NK-92 treated with Interleukin-12 subunit alpha and Interleukin-12 subunit beta, amount 100 ng/mL, for 24 hours (cell line): ENCODE results near the gene WASF2.

Experiments used
- DNase-seq: peaks from one replicate; lab custom pipeline; 2025; lab: John Stamatoyannopoulos, UW

WASF2 gene

DNA sequence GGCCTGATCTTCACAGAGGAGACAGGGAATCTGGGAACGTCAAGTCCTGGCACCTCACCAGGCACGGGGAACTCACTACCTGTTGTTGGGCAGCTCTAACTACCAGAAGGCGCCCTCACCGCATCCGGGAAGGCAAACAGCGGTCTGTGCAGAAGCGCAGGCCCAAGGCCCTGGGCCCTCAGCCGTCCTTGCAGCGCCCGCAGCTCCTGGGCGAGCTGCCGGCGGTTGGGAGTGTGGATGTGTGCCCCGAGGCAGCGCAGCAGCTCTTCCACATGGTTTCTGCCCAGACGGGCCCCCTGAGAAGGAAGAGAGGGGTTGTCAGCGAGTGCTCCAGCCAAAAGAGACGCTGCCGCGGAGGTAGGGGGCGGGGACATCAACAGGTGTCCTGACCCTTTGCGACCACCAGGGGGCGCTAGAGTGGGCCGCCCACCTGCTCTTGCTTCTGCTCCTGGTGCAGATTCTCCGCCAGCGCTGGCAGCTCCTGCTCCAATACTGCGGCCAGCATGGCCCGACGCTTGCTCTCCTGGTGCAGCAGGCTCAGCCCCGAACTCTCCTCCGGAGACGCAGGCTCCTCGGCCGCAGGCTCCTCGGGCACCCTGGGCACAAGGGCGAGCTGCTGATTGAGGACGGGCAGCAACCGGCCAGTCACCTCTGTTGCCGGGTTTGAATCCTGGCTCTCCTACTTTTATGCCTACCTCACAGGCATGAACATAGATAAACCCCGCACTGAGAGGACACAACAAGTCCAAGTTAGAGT, 132.5 kb downstream of the WASF2 start:
- DNase-seq, result no peak

DNA sequence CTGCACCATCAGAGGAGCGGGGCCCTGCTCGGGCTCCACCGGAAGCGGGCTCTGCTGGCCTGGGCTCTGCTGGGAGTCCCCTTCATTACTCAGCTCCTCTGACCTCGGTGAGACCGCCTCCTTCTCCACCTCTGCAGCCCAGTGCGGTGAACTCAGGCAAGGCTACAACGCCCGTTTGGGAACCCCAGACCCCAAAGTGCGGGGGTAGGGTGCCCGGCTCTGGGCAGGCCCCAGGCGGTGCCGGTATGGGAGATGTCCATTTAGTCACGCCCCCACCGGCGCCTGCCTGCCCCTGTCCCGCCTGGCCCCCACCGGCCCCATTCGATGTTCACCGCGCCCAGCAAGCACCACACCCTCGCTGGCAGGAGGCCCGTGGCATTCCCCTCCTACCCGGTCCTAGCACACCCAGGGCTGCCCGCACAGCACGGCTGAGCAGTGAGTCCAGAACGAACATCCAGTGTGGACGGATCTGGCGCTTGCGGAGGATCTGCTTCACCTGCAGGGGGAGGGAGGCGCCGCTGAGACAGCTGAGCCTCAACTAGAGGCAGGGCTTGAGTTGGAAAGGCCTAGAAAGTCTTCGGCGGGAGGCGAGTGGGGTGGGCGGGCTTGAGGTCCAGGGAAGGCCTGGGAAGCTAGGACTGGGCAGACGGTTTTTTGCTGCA, 133.2 kb downstream of the WASF2 start:
- no peak for DNase-seq

DNA sequence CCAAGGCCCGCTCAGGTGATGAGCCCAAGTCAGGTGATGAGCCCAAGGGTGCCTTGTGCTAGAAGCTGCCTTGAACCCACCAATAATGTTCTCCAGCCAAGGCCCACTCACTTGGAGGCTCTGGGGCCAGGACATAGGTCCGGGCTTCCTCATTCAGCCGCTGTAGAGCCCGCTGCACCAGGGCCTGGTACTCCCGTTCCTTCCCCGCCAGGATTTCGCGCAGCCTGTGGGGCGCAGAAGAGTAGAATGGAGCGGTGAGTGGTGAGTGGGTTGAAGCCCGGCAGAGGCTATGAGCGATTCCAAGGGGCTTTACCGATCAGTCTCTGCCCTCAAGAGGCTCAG, 133.7 kb downstream of the WASF2 start:
- DNase-seq, result no peak

DNA sequence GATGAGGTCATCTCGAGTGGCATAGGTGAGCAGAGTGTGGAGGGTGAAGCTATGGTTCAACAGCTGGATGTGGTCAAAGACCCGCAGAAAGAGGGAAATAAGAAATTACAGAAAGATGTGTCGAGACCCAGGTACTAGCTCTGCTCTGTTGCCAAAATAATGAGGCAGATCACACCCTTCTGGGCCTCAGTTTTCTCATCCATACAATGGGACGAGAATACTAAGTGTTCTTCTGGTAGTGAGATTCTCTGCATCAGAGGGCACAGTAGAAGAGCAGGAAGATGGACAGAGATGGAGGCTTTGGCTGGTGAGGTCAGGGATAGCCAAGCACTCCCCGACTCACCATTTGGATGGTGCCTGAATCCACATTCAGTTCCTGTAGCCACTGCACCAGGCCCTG, 134.3 kb downstream of the WASF2 start:
- DNase-seq, result no peak
